Astrocyte of the cerebellum (primary cell): ENCODE results near the gene CHCT1.

Experiments used
- DNase-seq: peaks from one replicate; pipeline ENCODE4 v3.0.0-alpha.2; 2011; ENCODE audit warnings: low read depth
- H3K4me3 ChIP-seq: 2 replicates; pipeline ENCODE4 v1.5.1; 2011; ENCODE audit warnings: mild to moderate bottlenecking, low read depth, low read length, moderate library complexity
- CTCF ChIP-seq: IDR thresholded peaks from 2 replicates; pipeline ENCODE4 v1.5.1; 2012; ENCODE audit warnings: low read length, low read depth, moderate library complexity, mild to moderate bottlenecking; ENCODE audit errors: missing control alignments
- in situ Hi-C: cut with HindIII; loops from 2 replicates; pipeline ENCODE4 v1.10.0; 2017; ENCODE audit warnings: low sequenced_read_pairs

Gene CHCT1

GRCh38 chr17:60435244-60436167, 13.2 kb downstream of the CHCT1 start:
- peak; percentile 84 for TF ChIP-seq CTCF
- DNase-seq, result peak; percentile 87
- in situ Hi-C loops, result no loop called here
- H3K4me3 ChIP-seq, result no peak overlapping the region

GRCh38 chr17:60436676-60437075, 14.4 kb downstream of the CHCT1 start:
- no peak for TF ChIP-seq CTCF
- in situ Hi-C loops, result no loop called here
- DNase-seq, result no peak
- no peak overlapping the region for H3K4me3 ChIP-seq

- DNase-seq, result no peak
- no peak for TF ChIP-seq CTCF
- H3K4me3 ChIP-seq, result no peak overlapping the region
- in situ Hi-C loops, result no loop called here
Measured at GRCh38 chr17:60439501-60439900, 17.2 kb downstream of the CHCT1 start.

- TF ChIP-seq CTCF, result no peak
- H3K4me3 ChIP-seq, result no peak overlapping the region
- in situ Hi-C loops, result no loop called here
- no peak for DNase-seq
Measured at GRCh38 chr17:60442271-60443173, 20.2 kb downstream of the CHCT1 start.

GRCh38 chr17:60443713-60444112, 21.4 kb downstream of the CHCT1 start:
- no peak for DNase-seq
- no peak for TF ChIP-seq CTCF
- H3K4me3 ChIP-seq, result no peak overlapping the region
- in situ Hi-C loops, result no loop called here

GRCh38 chr17:60445144-60445543, 22.9 kb downstream of the CHCT1 start:
- no peak overlapping the region for H3K4me3 ChIP-seq
- DNase-seq, result no peak
- no peak for TF ChIP-seq CTCF
- in situ Hi-C loops, result no loop called here
